H54 (cell line): ENCODE results near the gene TENM3.
"Not testable (repeated sequence)": the region's sequence is repeated elsewhere in the genome, so short reads cannot be mapped to it uniquely, and the experiment has no call there.

ENCODE experiments used
- DNase-seq: peaks from one replicate; pipeline ENCODE4 v3.0.0; 2011; ENCODE audit warnings: low spot score, mixed read lengths; ENCODE audit not compliant: insufficient read length
- FAIRE-seq: peaks from 3 replicates; lab custom pipeline; 2011; peaks lifted over from hg19 to GRCh38; lab: Jason Lieb, UNC
- POLR2A ChIP-seq: IDR thresholded peaks from 2 replicates; pipeline ENCODE4 v1.6.1; 2011; ENCODE audit warnings: low read depth, mild to moderate bottlenecking, low read length

The TENM3 gene

DNA sequence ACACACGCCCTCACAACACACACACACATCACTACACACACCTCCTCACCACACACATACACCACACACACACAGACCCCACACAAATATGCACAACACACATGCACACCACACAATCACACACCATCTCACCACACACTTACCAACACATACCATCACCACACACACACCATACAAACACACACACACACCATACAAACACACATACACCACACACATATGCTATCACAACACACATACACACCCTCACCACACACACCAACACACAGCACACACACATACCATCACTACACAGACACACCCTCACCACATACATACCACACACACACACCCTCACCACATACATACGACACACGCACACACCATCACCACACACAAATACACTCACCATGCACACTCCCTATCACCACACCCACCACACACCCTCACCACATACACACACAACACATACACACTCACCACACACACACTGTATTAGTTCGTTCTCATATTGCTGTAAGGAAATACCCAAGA, 567.0 kb downstream of the TENM3 start:
- TF ChIP-seq POLR2A: no peak
- no peak for FAIRE-seq
- no peak for DNase-seq

DNA sequence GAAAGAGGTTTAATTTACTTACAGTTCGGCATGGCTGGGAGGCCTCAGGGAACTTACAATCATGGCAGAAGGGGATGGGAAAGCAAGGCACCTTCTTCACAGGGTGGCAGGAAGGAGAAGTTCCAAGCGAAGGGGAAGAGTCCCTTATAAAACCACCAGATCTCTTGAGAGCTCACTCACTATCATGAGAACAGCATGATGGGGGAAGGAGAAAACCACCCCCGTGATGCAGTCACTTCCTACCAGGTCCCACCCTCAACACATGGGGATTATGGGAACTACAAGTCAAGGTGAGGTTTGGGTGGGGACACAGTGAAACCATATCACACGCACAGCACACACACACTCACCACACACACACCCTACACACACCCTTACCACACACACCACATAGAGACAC, 569.7 kb downstream of the TENM3 start:
- DNase-seq (no peak), FAIRE-seq (no peak)
- no peak for TF ChIP-seq POLR2A

- DNase-seq, FAIRE-seq: not testable (repeated sequence)
Observed at GRCh38 chr4:182814065-182814464, 570.9 kb downstream of the TENM3 start.

GRCh38 chr4:182818926-182819730, 575.9 kb downstream of the TENM3 start:
- DNase-seq: no peak
- TF ChIP-seq POLR2A: no peak
- FAIRE-seq: no peak

DNA sequence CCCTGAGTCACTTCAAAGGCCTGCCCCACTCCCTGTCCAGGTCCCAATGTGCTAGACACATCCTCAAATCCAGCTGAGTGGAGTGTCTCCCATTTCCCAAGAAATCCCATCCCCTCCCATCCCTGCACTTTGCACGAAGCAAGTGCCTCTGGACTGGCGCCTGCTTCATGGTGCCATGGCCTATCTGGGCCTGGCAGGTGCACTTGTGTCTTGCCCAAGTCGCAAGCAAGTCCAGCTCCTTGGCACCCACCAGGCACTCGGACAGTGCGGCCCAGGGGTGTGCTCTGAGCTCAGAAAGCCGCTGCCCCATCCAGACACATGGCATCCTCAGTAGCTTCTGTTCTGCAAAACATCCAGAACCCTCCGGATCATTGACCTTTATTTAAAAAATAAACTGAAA, 576.5 kb downstream of the TENM3 start:
- FAIRE-seq (no peak), DNase-seq (no peak)
- no peak for TF ChIP-seq POLR2A

DNA sequence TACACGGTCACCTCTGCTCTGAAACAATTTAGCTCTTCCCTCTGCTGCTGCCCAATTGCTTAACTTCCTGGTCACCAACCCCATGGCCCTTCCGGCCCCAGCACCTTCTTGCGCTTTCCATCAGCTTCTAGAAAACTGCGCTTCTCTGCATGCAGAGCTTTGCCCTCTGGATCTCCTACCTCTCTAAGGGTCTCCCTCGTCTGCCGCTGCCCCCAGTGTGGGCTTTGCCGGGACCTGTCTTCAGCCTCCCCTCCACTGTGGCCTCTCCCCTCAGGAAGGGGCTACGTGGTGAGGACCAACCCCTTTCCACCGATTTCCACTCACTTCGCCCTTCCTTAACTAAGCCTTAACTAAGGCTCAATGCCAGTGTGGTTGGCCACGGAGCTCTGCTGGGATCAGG, 579.4 kb downstream of the TENM3 start:
- no peak for TF ChIP-seq POLR2A
- DNase-seq (no peak), FAIRE-seq (no peak)

DNA sequence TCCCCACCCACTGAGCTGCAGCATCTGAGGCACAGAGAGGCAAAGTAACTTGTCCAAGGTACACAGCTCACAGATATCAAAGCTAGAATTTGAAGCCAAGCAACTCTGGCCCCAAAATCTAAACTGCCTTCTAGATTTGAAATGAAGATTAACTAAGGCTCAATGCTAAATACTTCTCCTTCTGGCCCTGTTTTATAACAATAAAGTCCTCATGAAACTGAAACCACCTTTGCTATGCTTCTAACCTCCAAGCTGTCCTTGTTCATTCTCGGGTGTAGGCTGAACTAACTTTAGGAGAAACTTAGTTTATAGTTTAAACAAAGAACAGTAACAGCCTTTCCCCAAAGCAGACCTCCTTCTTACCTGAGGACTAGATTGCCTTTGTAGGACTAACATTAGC, 580.4 kb downstream of the TENM3 start:
- DNase-seq (no peak), FAIRE-seq (no peak)

GRCh38 chr4:182825003-182825402, 581.8 kb downstream of the TENM3 start:
- FAIRE-seq (no peak), DNase-seq (no peak)
- no peak for TF ChIP-seq POLR2A

More for the DNA sequence above, 580.4 kb downstream of the TENM3 start:
- no peak for TF ChIP-seq POLR2A

GRCh38 chr4:182825786-182826185, 582.6 kb downstream of the TENM3 start:
- no peak for FAIRE-seq
- TF ChIP-seq POLR2A: no peak
- DNase-seq: no peak

DNA sequence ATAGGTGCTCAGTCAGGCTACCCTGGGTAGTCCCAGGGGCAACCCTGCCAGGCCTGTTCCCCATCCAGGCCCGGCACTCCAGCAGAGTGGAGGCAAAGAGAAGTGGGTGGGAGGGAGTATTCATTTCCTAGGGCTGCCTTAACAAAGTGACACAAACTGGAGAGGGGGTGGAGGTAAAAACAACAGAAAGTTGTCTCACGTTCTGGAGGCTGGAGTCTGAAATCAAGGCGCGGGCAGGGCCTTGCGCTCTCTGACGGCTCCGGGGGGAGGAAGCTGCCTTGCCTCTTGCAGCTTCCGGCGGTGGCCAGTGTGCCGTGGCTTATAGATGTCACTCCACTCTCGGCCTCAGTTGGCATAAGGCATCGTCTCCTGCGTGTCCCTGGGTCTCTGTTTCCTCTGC, 583.2 kb downstream of the TENM3 start:
- no peak for TF ChIP-seq POLR2A
- DNase-seq (no peak), FAIRE-seq (no peak)

DNA sequence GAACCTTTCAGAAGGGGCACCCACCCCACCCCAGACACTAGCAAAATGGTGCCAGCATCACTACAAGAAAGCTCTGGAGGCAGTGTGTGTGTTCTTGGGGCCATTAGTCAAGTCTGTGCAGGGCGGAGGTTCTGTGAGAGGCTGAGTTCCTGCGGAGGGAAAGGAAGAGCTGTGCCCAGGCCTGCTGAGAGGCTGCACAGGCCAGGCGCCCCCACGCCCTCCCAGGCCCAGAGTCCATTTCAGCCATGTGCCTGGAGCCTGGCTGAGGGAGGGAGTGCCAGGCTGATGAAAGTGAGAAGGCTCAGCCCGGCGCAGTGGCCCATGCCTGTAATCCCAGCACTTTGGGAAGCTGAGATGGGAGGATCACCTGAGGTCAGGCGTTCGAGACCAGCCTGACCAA, 584.0 kb downstream of the TENM3 start:
- no peak for FAIRE-seq

DNA sequence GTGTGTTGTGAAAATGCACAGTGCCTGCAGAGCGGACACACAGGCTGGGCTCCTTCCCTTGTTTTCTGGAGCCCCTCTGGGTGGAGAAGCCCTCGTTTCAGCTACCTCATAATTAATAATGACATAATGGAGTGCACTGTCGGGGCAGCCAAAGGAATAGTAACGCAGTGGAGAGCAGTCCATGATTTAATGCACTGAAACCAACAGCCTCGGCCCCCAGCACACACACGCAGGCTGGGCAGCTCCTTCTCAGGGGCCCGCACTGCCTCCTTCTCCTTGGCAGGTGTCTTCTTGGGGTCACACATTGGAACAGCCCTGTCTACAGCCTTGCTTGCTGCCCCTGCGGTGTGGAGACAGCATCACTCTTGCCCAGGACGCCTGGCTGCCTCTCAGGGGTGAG, 584.8 kb downstream of the TENM3 start:
- FAIRE-seq: no peak
- DNase-seq: no peak
- TF ChIP-seq POLR2A: no peak

More for the DNA sequence above, 584.0 kb downstream of the TENM3 start:
- DNase-seq: no peak
- TF ChIP-seq POLR2A: no peak

DNA sequence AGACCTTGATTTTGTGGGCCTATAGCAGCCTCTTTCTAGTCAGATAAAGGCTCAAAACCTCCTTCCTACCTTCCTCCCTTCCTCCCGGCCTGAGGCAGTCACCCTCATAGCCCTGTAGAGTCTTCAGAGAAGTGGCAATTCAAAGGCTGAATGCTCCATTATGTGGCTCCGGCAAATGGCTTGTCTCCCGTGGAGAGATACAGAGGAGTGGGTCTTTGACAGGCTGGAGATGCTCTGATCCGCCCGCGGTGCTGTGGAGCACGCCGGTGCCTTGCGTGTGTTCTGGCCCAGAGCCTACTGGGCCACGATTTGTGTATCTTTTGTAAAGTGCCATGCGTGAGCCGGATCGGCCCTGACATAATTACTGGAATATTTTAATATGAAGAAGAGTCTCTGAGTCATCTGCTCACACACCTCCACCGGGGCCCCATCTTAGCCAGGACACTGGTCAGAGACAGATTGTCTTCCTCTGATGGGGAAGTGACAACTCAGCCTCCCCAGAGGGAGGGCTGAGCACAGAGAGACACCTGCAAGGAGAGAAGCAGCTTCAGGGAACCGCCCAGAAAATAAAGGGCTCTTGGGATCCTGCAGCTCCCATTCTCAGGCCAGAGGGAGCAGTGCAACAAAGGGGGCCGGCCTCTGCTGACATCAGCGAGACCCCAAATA, 585.3 kb downstream of the TENM3 start:
- DNase-seq (no peak), FAIRE-seq (no peak)
- TF ChIP-seq POLR2A: no peak

- FAIRE-seq: no peak
- no peak for TF ChIP-seq POLR2A
- DNase-seq: no peak
Observed at GRCh38 chr4:182829196-182829595, 586.0 kb downstream of the TENM3 start.
